Measurements from ENCODE around the gene ACP4. TPM values are rescaled to one million over a fixed set of nuclear protein-coding genes. Genes with fewer than 3 reads are reported as not detected.
"Not testable (repeated sequence)": the region's sequence is repeated elsewhere in the genome, so short reads cannot be mapped to it uniquely, and the experiment has no call there.

The ACP4 gene
- polyA plus RNA-seq, 1 donor (not counting 4 experiments of a cell fraction or from before 2014, with no cell fraction given): not detected

DNA sequence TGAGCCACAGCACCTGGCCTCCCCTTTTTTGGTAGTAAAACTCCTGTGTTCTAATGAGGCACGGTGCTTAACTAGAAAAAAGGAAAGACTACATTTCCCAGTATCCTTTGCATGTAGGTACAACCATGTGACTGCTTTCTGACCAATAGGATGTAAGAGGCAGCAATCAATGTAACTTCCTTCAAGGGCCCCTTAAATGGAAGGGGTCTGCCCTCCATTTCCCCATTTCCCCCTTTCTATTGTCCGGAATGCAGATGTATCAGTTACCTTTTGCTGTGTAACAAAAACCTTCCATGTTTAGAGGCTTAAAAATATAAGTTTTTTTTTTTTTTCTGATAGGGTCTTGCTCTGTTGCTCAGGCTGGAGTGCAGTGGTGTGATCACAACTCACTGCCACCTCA, 17.7 kb upstream of the ACP4 start:
- Histone ChIP-seq H3K4me1 (ENCODE audit: control insufficient read depth, extremely low read depth, insufficient read depth, low read length) (no peaks in the 10 kb centered on the region), H3K36me3 (ENCODE audit: control insufficient read depth in 2 of 2, extremely low read depth in 1 of 2, insufficient read depth in 2 of 2, low read length in 2 of 2) (no peaks in the 10 kb centered on the region), H2AFZ (ENCODE audit: control insufficient read depth, low read length) (no peak overlapping the region), H3K9ac (ENCODE audit: control insufficient read depth, extremely low read depth, insufficient read depth, low read length) (no peak overlapping the region), H3K27me3 (ENCODE audit: control insufficient read depth, extremely low read depth, insufficient read depth, low read length) (peaks cover 10% of the 10 kb centered on the region), H4K20me1 (ENCODE audit: control insufficient read depth, extremely low read depth, insufficient read depth, low read length) (no peaks in the 10 kb centered on the region), H3K9me3 (ENCODE audit: control insufficient read depth, low read depth, low read length) (no peaks in the 10 kb centered on the region), H3K4me2 (ENCODE audit: control insufficient read depth, extremely low read depth, insufficient read depth, low read depth, low read length) (no peak overlapping the region), H3K79me2 (ENCODE audit: control insufficient read depth, insufficient read depth, low read length) (no peaks in the 10 kb centered on the region), H3K4me3 (ENCODE audit: control insufficient read depth in 2 of 3, extremely low read depth in 1 of 3, insufficient read depth in 2 of 3, low read depth in 1 of 3, low read length in 3 of 3) (no peak overlapping the region), H3K27ac (ENCODE audit: control insufficient read depth, insufficient read depth, low read length) (no peak overlapping the region), H3K9me1 (ENCODE audit: control insufficient read depth, extremely low read depth, insufficient read depth, low read length) (no peaks in the 10 kb centered on the region)
- dilution Hi-C loops (cut with MboI; ENCODE audit: extremely low pct_ligation_motif_present, low sequenced_read_pairs): no loop called here
- DNase-seq (ENCODE audit: low read depth, low spot score) (no peak), FAIRE-seq (no peak)
- TF ChIP-seq EZH2 (IDR thresholded peaks at IDR 0.05; ENCODE audit: low read length) (no peak), CTCF (optimal IDR thresholded peaks at IDR 0.05 in 1 of 3, IDR thresholded peaks at IDR 0.05 in 1 of 3, conservative IDR thresholded peaks at IDR 0.05 in 1 of 3; ENCODE audit: extremely low read depth in 1 of 3, insufficient read depth in 2 of 3, low read length in 3 of 3) (no peak)

GRCh38 chr19:50772912-50773311, 17.3 kb upstream of the ACP4 start:
- H3K9me3 ChIP-seq (ENCODE audit: control insufficient read depth, low read depth, low read length); H3K4me1 ChIP-seq (ENCODE audit: control insufficient read depth, extremely low read depth, insufficient read depth, low read length); H2AFZ ChIP-seq (ENCODE audit: control insufficient read depth, low read length); DNase-seq (ENCODE audit: low read depth, low spot score); H3K79me2 ChIP-seq (ENCODE audit: control insufficient read depth, insufficient read depth, low read length); H3K27ac ChIP-seq (ENCODE audit: control insufficient read depth, insufficient read depth, low read length); H3K4me2 ChIP-seq (ENCODE audit: control insufficient read depth, extremely low read depth, insufficient read depth, low read depth, low read length); H3K36me3 ChIP-seq (ENCODE audit: control insufficient read depth in 2 of 2, extremely low read depth in 1 of 2, insufficient read depth in 2 of 2, low read length in 2 of 2); H4K20me1 ChIP-seq (ENCODE audit: control insufficient read depth, extremely low read depth, insufficient read depth, low read length); H3K9ac ChIP-seq (ENCODE audit: control insufficient read depth, extremely low read depth, insufficient read depth, low read length); H3K4me3 ChIP-seq (ENCODE audit: control insufficient read depth in 2 of 3, extremely low read depth in 1 of 3, insufficient read depth in 2 of 3, low read depth in 1 of 3, low read length in 3 of 3); dilution Hi-C loops (cut with MboI; ENCODE audit: extremely low pct_ligation_motif_present, low sequenced_read_pairs); FAIRE-seq; H3K9me1 ChIP-seq (ENCODE audit: control insufficient read depth, extremely low read depth, insufficient read depth, low read length): not testable (repeated sequence)
- peaks cover 14% of the 10 kb centered on the region for H3K27me3 ChIP-seq (ENCODE audit: control insufficient read depth, extremely low read depth, insufficient read depth, low read length)

DNA sequence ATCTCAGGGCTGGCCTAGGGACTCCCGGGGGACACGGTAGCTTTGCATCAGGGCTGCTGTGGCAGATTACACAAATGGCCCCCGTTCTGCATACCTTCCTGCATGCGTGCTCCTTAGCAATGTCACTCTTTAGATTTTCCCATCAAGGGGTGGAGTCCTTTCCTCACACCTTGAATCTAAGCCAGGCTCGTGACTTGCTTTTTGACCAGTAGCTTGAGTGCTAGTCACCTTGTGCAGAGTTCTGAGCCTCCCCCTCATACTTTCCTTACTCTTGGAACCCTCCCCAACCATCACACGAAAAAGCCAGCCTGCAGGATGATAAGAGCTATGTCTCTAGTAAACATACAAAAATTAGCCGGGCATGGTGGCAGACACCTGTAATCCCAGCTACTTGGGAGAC, 16.8 kb upstream of the ACP4 start:
- H3K9ac ChIP-seq (ENCODE audit: control insufficient read depth, extremely low read depth, insufficient read depth, low read length); H3K4me3 ChIP-seq (ENCODE audit: control insufficient read depth in 2 of 3, extremely low read depth in 1 of 3, insufficient read depth in 2 of 3, low read depth in 1 of 3, low read length in 3 of 3); H3K9me3 ChIP-seq (ENCODE audit: control insufficient read depth, low read depth, low read length); H3K36me3 ChIP-seq (ENCODE audit: control insufficient read depth in 2 of 2, extremely low read depth in 1 of 2, insufficient read depth in 2 of 2, low read length in 2 of 2); H3K9me1 ChIP-seq (ENCODE audit: control insufficient read depth, extremely low read depth, insufficient read depth, low read length); H3K4me1 ChIP-seq (ENCODE audit: control insufficient read depth, extremely low read depth, insufficient read depth, low read length); H2AFZ ChIP-seq (ENCODE audit: control insufficient read depth, low read length); H3K4me2 ChIP-seq (ENCODE audit: control insufficient read depth, extremely low read depth, insufficient read depth, low read depth, low read length); DNase-seq (ENCODE audit: low read depth, low spot score); FAIRE-seq; dilution Hi-C loops (cut with MboI; ENCODE audit: extremely low pct_ligation_motif_present, low sequenced_read_pairs); H4K20me1 ChIP-seq (ENCODE audit: control insufficient read depth, extremely low read depth, insufficient read depth, low read length); H3K79me2 ChIP-seq (ENCODE audit: control insufficient read depth, insufficient read depth, low read length); H3K27ac ChIP-seq (ENCODE audit: control insufficient read depth, insufficient read depth, low read length): not testable (repeated sequence)
- H3K27me3 ChIP-seq (ENCODE audit: control insufficient read depth, extremely low read depth, insufficient read depth, low read length): peaks cover 19% of the 10 kb centered on the region

Measured in keratinocyte (primary cell).